GM12891 (cell line): ENCODE measurements around the gene TCP1.

Experiments used
- POLR2A ChIP-seq: IDR thresholded peaks from 2 replicates; pipeline ENCODE4 v1.6.1; 2011; ENCODE audit warnings: low read depth, low read length, control low read depth
- TAF1 ChIP-seq: IDR thresholded peaks from 2 replicates; pipeline ENCODE4 v1.6.1; 2011; ENCODE audit warnings: low read depth, low read length, control low read depth

- no peak for TF ChIP-seq POLR2A
- no peak for TF ChIP-seq TAF1
Measured at GRCh38 chr6:159813781-159814180, 24.4 kb upstream of the TCP1 start.
